Measurements from ENCODE around the gene ADORA1.
A peak's percentile ranks its signal among the peaks of the same experiment; 100 is the strongest.

Gene ADORA1

GRCh38 chr1:203158423-203158822 is 30.9 kb downstream of the ADORA1 start:
- Histone ChIP-seq H3K27me3 (replicated peaks in 2 of 5; ENCODE audit: control insufficient read depth in 4 of 5, insufficient read depth in 5 of 5, low read length in 4 of 5) (peaks cover 0 to 6% (median 4%) of the 10 kb centered on the region in 5 experiments), H3K4me1 (ENCODE audit: control extremely low read depth in 1 of 4, control insufficient read depth in 4 of 4, insufficient read depth in 4 of 4, low read length in 3 of 4) (peaks cover 0 to 3% (median 0%) of the 10 kb centered on the region in 4 experiments), H3K36me3 (ENCODE audit: control insufficient read depth in 4 of 4, insufficient read depth in 4 of 4, low read length in 3 of 4) (no peaks in the 10 kb centered on the region), H3K9me3 (ENCODE audit: control extremely low read depth in 1 of 5, control insufficient read depth in 4 of 5, insufficient read depth in 2 of 5, low read depth in 1 of 5, low read length in 4 of 5) (peaks cover 0 to 4% (median 1%) of the 10 kb centered on the region in 5 experiments), H3K27ac (ENCODE audit: insufficient read depth in 1 of 2, low read depth in 1 of 2, low read length in 2 of 2, poor library complexity in 1 of 2, severe bottlenecking in 2 of 2) (no peak overlapping the region), H3K4me3 (ENCODE audit: control insufficient read depth in 1 of 7, extremely low read depth in 1 of 7, insufficient read depth in 4 of 7, low read depth in 2 of 7, low read length in 6 of 7) (no peak overlapping the region)
- ChIA-PET POLR2A (no interaction called here), CTCF (interaction anchor here (0.8 to 20.7 kb wide), 3 partner anchors 15 to 80 kb away, joined by 3 to 313 read pairs (median 4); partner anchors contain the start of gene ADORA1)
- WGBS (ENCODE audit: insufficient coverage) = 100% methylated on average over 1 of the region's 1 CpG
- DNase-seq = no peak

DNA sequence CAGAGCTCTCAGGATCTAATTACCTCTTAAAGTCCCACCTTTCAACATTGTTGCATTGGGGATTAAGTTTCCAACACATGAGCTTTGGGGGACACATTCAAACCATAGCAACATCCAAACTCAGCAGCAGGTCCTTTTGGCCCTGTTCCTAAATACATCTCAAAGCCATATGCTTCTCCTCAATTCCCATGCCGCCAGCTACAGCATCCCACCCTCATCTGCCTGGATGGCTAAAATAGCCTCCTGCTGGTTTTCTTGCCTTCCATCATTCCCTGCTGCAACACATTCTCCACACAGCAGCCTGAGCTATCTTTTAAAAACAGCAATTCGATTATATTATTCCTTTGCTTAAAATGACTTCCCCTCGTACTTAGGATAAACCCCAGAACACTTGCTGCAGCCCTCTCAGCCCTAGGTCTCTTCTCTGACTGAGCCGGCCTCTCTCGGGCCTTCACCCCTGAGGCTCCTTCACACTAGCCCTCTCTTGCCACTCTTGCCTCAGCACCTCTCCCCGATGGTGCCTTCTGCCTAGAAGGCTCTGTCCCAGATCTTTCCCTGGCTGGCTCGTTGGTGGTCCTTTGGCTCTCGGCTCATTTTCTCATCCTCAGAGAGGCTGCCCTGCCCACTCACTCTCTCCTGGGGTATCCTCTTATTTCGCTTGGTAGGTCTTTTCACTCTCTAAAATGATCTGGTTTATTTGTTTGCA is 31.6 kb downstream of the ADORA1 start:
- CTCF ChIA-PET = interaction anchor here (0.8 to 20.7 kb wide), 3 partner anchors 14 to 81 kb away, joined by 3 to 313 read pairs (median 4); partner anchors contain the start of gene ADORA1
- H3K27ac ChIP-seq (ENCODE audit: insufficient read depth in 1 of 2, low read depth in 1 of 2, low read length in 2 of 2, poor library complexity in 1 of 2, severe bottlenecking in 2 of 2) = no peak overlapping the region
- no peaks in the 10 kb centered on the region for H3K4me1 ChIP-seq (ENCODE audit: control extremely low read depth in 1 of 4, control insufficient read depth in 4 of 4, insufficient read depth in 4 of 4, low read length in 3 of 4)
- no peaks in the 10 kb centered on the region for H3K36me3 ChIP-seq (ENCODE audit: control insufficient read depth in 4 of 4, insufficient read depth in 4 of 4, low read length in 3 of 4)
- H3K9me3 ChIP-seq (ENCODE audit: control extremely low read depth in 1 of 5, control insufficient read depth in 4 of 5, insufficient read depth in 2 of 5, low read depth in 1 of 5, low read length in 4 of 5) = peaks cover 0 to 4% (median 1%) of the 10 kb centered on the region in 5 experiments
- POLR2A ChIA-PET = no interaction called here
- no peak for DNase-seq
- no peak overlapping the region for H3K4me3 ChIP-seq (ENCODE audit: control insufficient read depth in 1 of 7, extremely low read depth in 1 of 7, insufficient read depth in 4 of 7, low read depth in 2 of 7, low read length in 6 of 7)
- H3K27me3 ChIP-seq (replicated peaks in 2 of 5; ENCODE audit: control insufficient read depth in 4 of 5, insufficient read depth in 5 of 5, low read length in 4 of 5) = peaks cover 0 to 5% (median 5%) of the 10 kb centered on the region in 5 experiments
- WGBS (ENCODE audit: insufficient coverage) = 100% methylated on average over 7 of the region's 9 CpGs

GRCh38 chr1:203159844-203160243 is 32.3 kb downstream of the ADORA1 start:
- ChIA-PET CTCF (interaction anchor here (0.8 to 20.7 kb wide), 3 partner anchors 33 to 120 kb away, joined by 3 to 313 read pairs (median 3); partner anchors contain the start of gene ADORA1), POLR2A (no interaction called here)
- no peak for DNase-seq
- Histone ChIP-seq H3K27ac (ENCODE audit: insufficient read depth in 1 of 2, low read depth in 1 of 2, low read length in 2 of 2, poor library complexity in 1 of 2, severe bottlenecking in 2 of 2) (no peak overlapping the region), H3K9me3 (ENCODE audit: control extremely low read depth in 1 of 5, control insufficient read depth in 4 of 5, insufficient read depth in 2 of 5, low read depth in 1 of 5, low read length in 4 of 5) (peaks cover 0 to 4% (median 1%) of the 10 kb centered on the region in 5 experiments), H3K27me3 (replicated peaks in 2 of 5; ENCODE audit: control insufficient read depth in 4 of 5, insufficient read depth in 5 of 5, low read length in 4 of 5) (peaks cover 0 to 5% (median 5%) of the 10 kb centered on the region in 5 experiments), H3K36me3 (ENCODE audit: control insufficient read depth in 4 of 4, insufficient read depth in 4 of 4, low read length in 3 of 4) (no peaks in the 10 kb centered on the region), H3K4me3 (ENCODE audit: control insufficient read depth in 1 of 7, extremely low read depth in 1 of 7, insufficient read depth in 4 of 7, low read depth in 2 of 7, low read length in 6 of 7) (no peak overlapping the region), H3K4me1 (ENCODE audit: control extremely low read depth in 1 of 4, control insufficient read depth in 4 of 4, insufficient read depth in 4 of 4, low read length in 3 of 4) (no peaks in the 10 kb centered on the region)
- no CpG with 5 or more reads among the region's 1 CpG for WGBS (ENCODE audit: insufficient coverage)

DNA sequence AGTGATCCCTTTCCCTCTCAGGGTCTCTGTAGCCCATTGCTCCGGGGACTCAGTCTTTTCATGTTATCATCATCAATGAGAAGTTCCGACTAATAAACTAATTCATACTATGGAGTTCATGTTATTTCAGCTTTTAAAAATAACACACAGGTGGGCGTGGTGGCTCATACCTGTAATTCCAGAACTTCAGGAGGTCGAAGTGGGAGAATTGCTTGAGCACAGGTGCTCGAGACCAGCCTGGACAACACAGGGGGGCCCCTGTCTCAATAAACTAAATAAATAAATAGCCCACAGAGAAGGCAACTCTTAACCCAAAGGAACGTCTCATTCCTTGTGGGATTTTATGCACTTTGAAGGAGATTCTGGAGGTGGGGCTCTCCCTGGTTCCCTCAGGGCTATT is 33.6 kb downstream of the ADORA1 start:
- Histone ChIP-seq H3K4me1 (ENCODE audit: control extremely low read depth in 1 of 4, control insufficient read depth in 4 of 4, insufficient read depth in 4 of 4, low read length in 3 of 4) (no peaks in the 10 kb centered on the region), H3K4me3 (ENCODE audit: control insufficient read depth in 1 of 7, extremely low read depth in 1 of 7, insufficient read depth in 4 of 7, low read depth in 2 of 7, low read length in 6 of 7) (no peak overlapping the region), H3K27me3 (replicated peaks in 2 of 5; ENCODE audit: control insufficient read depth in 4 of 5, insufficient read depth in 5 of 5, low read length in 4 of 5) (peaks cover 0 to 5% (median 5%) of the 10 kb centered on the region in 5 experiments), H3K9me3 (ENCODE audit: control extremely low read depth in 1 of 5, control insufficient read depth in 4 of 5, insufficient read depth in 2 of 5, low read depth in 1 of 5, low read length in 4 of 5) (peaks cover 0 to 4% (median 1%) of the 10 kb centered on the region in 5 experiments), H3K27ac (ENCODE audit: insufficient read depth in 1 of 2, low read depth in 1 of 2, low read length in 2 of 2, poor library complexity in 1 of 2, severe bottlenecking in 2 of 2) (no peak overlapping the region), H3K36me3 (ENCODE audit: control insufficient read depth in 4 of 4, insufficient read depth in 4 of 4, low read length in 3 of 4) (no peaks in the 10 kb centered on the region)
- WGBS (ENCODE audit: insufficient coverage) = 82% methylated on average over 4 of the region's 6 CpGs
- CTCF ChIA-PET = interaction anchor here (1.0 to 20.7 kb wide), 4 partner anchors 10 to 55 kb away, joined by 3 to 313 read pairs (median 4); partner anchors contain the start of gene ADORA1
- POLR2A ChIA-PET = no interaction called here
- no peak for DNase-seq

GRCh38 chr1:203161703-203162102 is 34.2 kb downstream of the ADORA1 start:
- peaks cover 0 to 5% (median 5%) of the 10 kb centered on the region in 5 experiments for H3K27me3 ChIP-seq (replicated peaks in 2 of 5; ENCODE audit: control insufficient read depth in 4 of 5, insufficient read depth in 5 of 5, low read length in 4 of 5)
- 98% methylated on average over 9 of the region's 11 CpGs for WGBS (ENCODE audit: insufficient coverage)
- POLR2A ChIA-PET = no interaction called here

GRCh38 chr1:203162403-203162802 is 34.9 kb downstream of the ADORA1 start:
- Histone ChIP-seq H3K4me1 (ENCODE audit: control extremely low read depth in 1 of 4, control insufficient read depth in 4 of 4, insufficient read depth in 4 of 4, low read length in 3 of 4) (peaks cover 0 to 8% (median 0%) of the 10 kb centered on the region in 4 experiments), H3K27ac (ENCODE audit: insufficient read depth in 1 of 2, low read depth in 1 of 2, low read length in 2 of 2, poor library complexity in 1 of 2, severe bottlenecking in 2 of 2) (no peak overlapping the region), H3K36me3 (ENCODE audit: control insufficient read depth in 4 of 4, insufficient read depth in 4 of 4, low read length in 3 of 4) (no peaks in the 10 kb centered on the region), H3K4me3 (ENCODE audit: control insufficient read depth in 1 of 7, extremely low read depth in 1 of 7, insufficient read depth in 4 of 7, low read depth in 2 of 7, low read length in 6 of 7) (no peak overlapping the region), H3K9me3 (ENCODE audit: control extremely low read depth in 1 of 5, control insufficient read depth in 4 of 5, insufficient read depth in 2 of 5, low read depth in 1 of 5, low read length in 4 of 5) (peaks cover 0 to 4% (median 1%) of the 10 kb centered on the region in 5 experiments), H3K27me3 (replicated peaks in 2 of 5; ENCODE audit: control insufficient read depth in 4 of 5, insufficient read depth in 5 of 5, low read length in 4 of 5) (peaks cover 0 to 5% (median 2%) of the 10 kb centered on the region in 5 experiments)
- ChIA-PET CTCF (interaction anchor here (0.8 to 20.7 kb wide), 7 partner anchors 8 to 123 kb away, joined by 3 to 313 read pairs (median 4); partner anchors contain the start of gene ADORA1), POLR2A (interaction anchor here (0.5 kb wide), 1 partner anchor 92 kb away, joined by 5 read pairs; no protein-coding TSS in a partner anchor)
- WGBS (ENCODE audit: insufficient coverage) = no CpG with 5 or more reads among the region's 1 CpG
- peak in 2 of 3 donors; percentile 38 to 43 for DNase-seq

More at GRCh38 chr1:203161703-203162102, 34.2 kb downstream of the ADORA1 start:
- DNase-seq = no peak
- H3K9me3 ChIP-seq (ENCODE audit: control extremely low read depth in 1 of 5, control insufficient read depth in 4 of 5, insufficient read depth in 2 of 5, low read depth in 1 of 5, low read length in 4 of 5) = peaks cover 0 to 4% (median 1%) of the 10 kb centered on the region in 5 experiments
- CTCF ChIA-PET = interaction anchor here (0.8 to 20.7 kb wide), 7 partner anchors 9 to 122 kb away, joined by 3 to 313 read pairs (median 4); partner anchors contain the start of gene ADORA1
- no peaks in the 10 kb centered on the region for H3K36me3 ChIP-seq (ENCODE audit: control insufficient read depth in 4 of 4, insufficient read depth in 4 of 4, low read length in 3 of 4)
- peaks cover 0 to 5% (median 0%) of the 10 kb centered on the region in 4 experiments for H3K4me1 ChIP-seq (ENCODE audit: control extremely low read depth in 1 of 4, control insufficient read depth in 4 of 4, insufficient read depth in 4 of 4, low read length in 3 of 4)
- H3K4me3 ChIP-seq (ENCODE audit: control insufficient read depth in 1 of 7, extremely low read depth in 1 of 7, insufficient read depth in 4 of 7, low read depth in 2 of 7, low read length in 6 of 7) = no peak overlapping the region
- no peak overlapping the region for H3K27ac ChIP-seq (ENCODE audit: insufficient read depth in 1 of 2, low read depth in 1 of 2, low read length in 2 of 2, poor library complexity in 1 of 2, severe bottlenecking in 2 of 2)

Data from common myeloid progenitor, CD34-positive (primary cell).